Choroid plexus epithelial cell (primary cell): ENCODE measurements around the gene UVSSA.

Experiments used
- DNase-seq: peaks from one replicate; pipeline ENCODE4 v3.0.0-alpha.2; 2010; ENCODE audit warnings: low read depth
- H3K4me3 ChIP-seq: 2 replicates; pipeline ENCODE4 v1.5.1; 2011; ENCODE audit warnings: low read depth, mild to moderate bottlenecking, control low read depth, low read length, moderate library complexity
- CTCF ChIP-seq: conservative IDR thresholded peaks from 2 replicates; pipeline ENCODE4 v1.5.1; 2011; ENCODE audit warnings: low read depth, mild to moderate bottlenecking, control low read depth, inconsistent platforms, low read length, moderate library complexity

Gene UVSSA

GRCh38 chr4:1362521-1362920 is 15.5 kb downstream of the UVSSA start:
- no peak overlapping the region for H3K4me3 ChIP-seq
- no peak for TF ChIP-seq CTCF
- no peak for DNase-seq

- TF ChIP-seq CTCF = no peak
- no peak for DNase-seq
- H3K4me3 ChIP-seq = no peak overlapping the region
Observed at GRCh38 chr4:1363513-1363912, 16.5 kb downstream of the UVSSA start.

- no peak overlapping the region for H3K4me3 ChIP-seq
- TF ChIP-seq CTCF = no peak
- DNase-seq = no peak
Observed at GRCh38 chr4:1364217-1364616, 17.2 kb downstream of the UVSSA start.

GRCh38 chr4:1364748-1365147 is 17.7 kb downstream of the UVSSA start:
- no peak overlapping the region for H3K4me3 ChIP-seq
- DNase-seq = no peak
- no peak for TF ChIP-seq CTCF

GRCh38 chr4:1365271-1366178 is 18.5 kb downstream of the UVSSA start:
- no peak overlapping the region for H3K4me3 ChIP-seq
- no peak for DNase-seq
- no peak for TF ChIP-seq CTCF

GRCh38 chr4:1366371-1367229 is 19.6 kb downstream of the UVSSA start:
- no peak for TF ChIP-seq CTCF

More at GRCh38 chr4:1366371-1367229, 19.6 kb downstream of the UVSSA start:
- no peak overlapping the region for H3K4me3 ChIP-seq
- DNase-seq = no peak
